B cell (primary cell): ENCODE results near the gene FAM107A. TPM values are rescaled to one million over a fixed set of nuclear protein-coding genes. Genes with fewer than 3 reads are reported as not detected.

Source experiments
- ATAC-seq: fragments of 200-7000 bp; cut with Tn5 transposase; one replicate; pipeline ENCODE4 v1.10.0; 2021; ENCODE audit warnings: low read depth, mild to moderate bottlenecking, moderate number of reproducible peaks, moderate library complexity
- CTCF ChIA-PET: fragments of 350-600 bp; sonication (Branson Sonifier 250); formaldehyde crosslinking; loops from one replicate; lab custom pipeline; 2021; ENCODE audit warnings: antibody characterized with exemption, inconsistent platforms; lab: Charles Lee
- POLR2A ChIA-PET: fragments of 350-600 bp; sonication (Branson Sonifier 250); formaldehyde crosslinking; loops from one replicate; lab custom pipeline; 2021; ENCODE audit warnings: antibody characterized with exemption; lab: Charles Lee
- DNase-seq: peaks from one replicate; pipeline ENCODE4 v3.0.0; 2013
- H2AFZ ChIP-seq: 2 replicates; pipeline ENCODE4 v1.6.1; 2012; ENCODE audit warnings: mild to moderate bottlenecking, low read depth, low read length; ENCODE audit not compliant: insufficient read depth, poor library complexity, severe bottlenecking
- H3K27ac ChIP-seq, 2 donors: 1 replicate in 1 of 2; 2 replicates in 1 of 2; pipeline ENCODE4 v1.5.1; 2012 to 2013; ENCODE audit warnings: low read length in 2 of 2, mild to moderate bottlenecking in 2 of 2, moderate library complexity in 1 of 2
- H3K27me3 ChIP-seq, 4 experiments: fragments of 200-600 bp in 1 of 4; sonication (generic) in 1 of 4; replicated peaks in 1 of 4; 1 replicate in 2 of 4; 2 replicates in 2 of 4; pipeline versions ENCODE4 v1.6.1 to v1.7.0; 2013 to 2016; ENCODE audit warnings: low read length in 3 of 4, mild to moderate bottlenecking in 2 of 4, mixed read lengths in 1 of 4, moderate library complexity in 1 of 4; ENCODE audit not compliant: insufficient read depth in 4 of 4, control insufficient read depth in 3 of 4; ENCODE audit errors: control extremely low read depth in 1 of 4
- H3K36me3 ChIP-seq, 2 experiments: replicated peaks in 1 of 2; 1 replicate in 1 of 2; 2 replicates in 1 of 2; pipeline versions ENCODE4 v1.6.1 to v1.7.1; 2013; ENCODE audit warnings: low read length in 1 of 2; ENCODE audit not compliant: insufficient read depth in 2 of 2, control insufficient read depth in 1 of 2; ENCODE audit errors: control extremely low read depth in 1 of 2, extremely low read depth in 1 of 2
- H3K4me1 ChIP-seq, 2 donors: fragments of 200-600 bp in 1 of 2; sonication (generic) in 1 of 2; 1 replicate in 1 of 2; 2 replicates in 1 of 2; pipeline versions ENCODE4 v1.5.1 to v1.6.1; 2013 to 2017; ENCODE audit warnings: low read length in 2 of 2; ENCODE audit not compliant: control insufficient read depth in 2 of 2, insufficient read depth in 2 of 2
- H3K4me2 ChIP-seq: replicated peaks from 2 replicates; pipeline ENCODE3; 2012; ENCODE audit warnings: mild to moderate bottlenecking, low read depth, low read length; ENCODE audit not compliant: poor library complexity, severe bottlenecking
- H3K4me3 ChIP-seq, 5 experiments: fragments of 200-600 bp in 1 of 5; sonication (generic) in 1 of 5; 1 replicate in 3 of 5; 2 replicates in 2 of 5; pipeline versions ENCODE4 v1.5.1 to v1.7.0; 2011 to 2016; ENCODE audit warnings: low read length in 4 of 5, mild to moderate bottlenecking in 4 of 5, low read depth in 2 of 5, control low read depth in 1 of 5, moderate library complexity in 1 of 5; ENCODE audit not compliant: insufficient read depth in 1 of 5; ENCODE audit errors: control extremely low read depth in 1 of 5, extremely low read depth in 1 of 5
- H3K79me2 ChIP-seq: fragments of 200-600 bp; sonication (generic); one replicate; pipeline ENCODE4 v1.6.0; 2016; ENCODE audit warnings: low read length; ENCODE audit not compliant: control insufficient read depth, insufficient read depth
- H3K9ac ChIP-seq: fragments of 200-600 bp; sonication (generic); 2 replicates; pipeline ENCODE4 v1.6.1; 2017; ENCODE audit warnings: mild to moderate bottlenecking, low read length, moderate library complexity
- H3K9me3 ChIP-seq, 3 donors: one replicate each; pipeline versions ENCODE4 v1.6.1 to v1.7.1; 2013; ENCODE audit warnings: low read length in 2 of 3; ENCODE audit not compliant: control insufficient read depth in 2 of 3, insufficient read depth in 1 of 3; ENCODE audit errors: control extremely low read depth in 1 of 3
- H4K20me1 ChIP-seq: 2 replicates; pipeline ENCODE4 v1.6.0; 2012; ENCODE audit warnings: mild to moderate bottlenecking, low read length; ENCODE audit not compliant: insufficient read depth, control insufficient read depth, poor library complexity, severe bottlenecking
- H3K27ac Mint-ChIP-seq: one replicate; pipeline ENCODE4 v1.8.0; 2021; ENCODE audit warnings: mixed read lengths
- H3K27me3 Mint-ChIP-seq: one replicate; pipeline ENCODE4 v1.8.0; 2021; ENCODE audit warnings: mixed read lengths
- H3K4me1 Mint-ChIP-seq: one replicate; pipeline ENCODE4 v1.8.0; 2021; ENCODE audit warnings: mixed read lengths
- H3K4me3 Mint-ChIP-seq: one replicate; pipeline ENCODE4 v1.8.0; 2021; ENCODE audit warnings: mixed read lengths
- H3K9me3 Mint-ChIP-seq: one replicate; pipeline ENCODE4 v1.8.0; 2022; ENCODE audit warnings: mixed read lengths; ENCODE audit not compliant: insufficient read depth
- CTCF ChIP-seq: fragments of 200-600 bp; IDR thresholded peaks from one replicate; pipeline ENCODE4 v1.8.0; 2022; ENCODE audit warnings: antibody characterized with exemption, mild to moderate bottlenecking
- EZH2 ChIP-seq: IDR thresholded peaks from 2 replicates; pipeline ENCODE4 v1.6.1; 2012; ENCODE audit warnings: borderline replicate concordance, low read depth, mild to moderate bottlenecking, moderate library complexity, low read length; ENCODE audit not compliant: insufficient read depth, poor library complexity, severe bottlenecking
- WGBS: methylation state at CpG from one replicate; pipeline ENCODE4 v1.1.5; 2013; ENCODE audit warnings: missing lambda C conversion rate; ENCODE audit not compliant: insufficient coverage; 5-methylcytosine and 5-hydroxymethylcytosine counted together
- intact Hi-C: fragments of 100-400 bp; cut with micrococcal nuclease; formaldehyde crosslinking; loops from one replicate; pipeline ENCODE4 v1.10.0; 2022
- polyA plus RNA-seq: library from polyadenylated mRNA; depleted of rRNA; stranded (reverse); fragments of >200 nt; gene quantifications from 2 replicates; pipeline ENCODE4 v1.2.3, GENCODE V29; 2012
- total RNA-seq, 2 donors: library from RNA; stranded (reverse); fragments of 120-200 nt in 1 of 2; gene quantifications; 1 replicate in 1 of 2; 2 replicates in 1 of 2; pipeline versions ENCODE4 v1.2.3 to v1.2.4, GENCODE V29; 2013 to 2022

FAM107A gene
- total and polyA plus RNA-seq, 2 donors (not counting 1 experiment from before 2014, with no cell fraction given): not detected

GRCh38 chr3:58624550-58624949 is 47.4 kb upstream of the FAM107A start:
- peaks cover 3% of the 10 kb centered on the region for H3K27me3 Mint-ChIP-seq
- no peaks in the 10 kb centered on the region for H3K9me3 ChIP-seq
- H2AFZ ChIP-seq: no peak overlapping the region
- no peak overlapping the region for H3K27ac ChIP-seq
- 75% methylated on average over 1 of the region's 3 CpGs for WGBS
- no peak overlapping the region for H3K4me3 Mint-ChIP-seq
- no peaks in the 10 kb centered on the region for H3K36me3 ChIP-seq
- H4K20me1 ChIP-seq: no peaks in the 10 kb centered on the region
- CTCF ChIA-PET: no interaction called here
- POLR2A ChIA-PET: no interaction called here
- no peaks in the 10 kb centered on the region for H3K4me1 Mint-ChIP-seq
- no peak for ATAC-seq
- DNase-seq: no peak
- H3K79me2 ChIP-seq: no peaks in the 10 kb centered on the region
- intact Hi-C loops: no loop called here
- no peak for TF ChIP-seq CTCF
- no peak for TF ChIP-seq EZH2
- H3K9ac ChIP-seq: no peak overlapping the region
- no peaks in the 10 kb centered on the region for H3K27me3 ChIP-seq
- no peak overlapping the region for H3K4me3 ChIP-seq
- no peaks in the 10 kb centered on the region for H3K9me3 Mint-ChIP-seq
- H3K4me2 ChIP-seq: no peak overlapping the region
- no peaks in the 10 kb centered on the region for H3K4me1 ChIP-seq
- H3K27ac Mint-ChIP-seq: no peak overlapping the region

GRCh38 chr3:58623961-58624360 is 46.8 kb upstream of the FAM107A start:
- Histone ChIP-seq H3K79me2 (no peaks in the 10 kb centered on the region), H3K4me2 (no peak overlapping the region), H3K36me3 (no peaks in the 10 kb centered on the region), H3K9me3 (no peaks in the 10 kb centered on the region), H3K27ac (no peak overlapping the region), H3K4me3 (no peak overlapping the region), H4K20me1 (no peaks in the 10 kb centered on the region), H2AFZ (no peak overlapping the region), H3K9ac (no peak overlapping the region), H3K4me1 (no peaks in the 10 kb centered on the region), H3K27me3 (no peaks in the 10 kb centered on the region)
- no peak for TF ChIP-seq EZH2
- no peak for TF ChIP-seq CTCF
- DNase-seq (no peak), ATAC-seq (no peak)
- ChIA-PET CTCF (no interaction called here), POLR2A (no interaction called here)
- Mint-ChIP-seq H3K4me1 (no peaks in the 10 kb centered on the region), H3K4me3 (no peak overlapping the region), H3K9me3 (no peaks in the 10 kb centered on the region), H3K27me3 (peaks cover 3% of the 10 kb centered on the region), H3K27ac (no peak overlapping the region)
- intact Hi-C loops: no loop called here
- WGBS: 78% methylated on average over 4 of the region's 5 CpGs
